Ovary (tissue), 3 donors: ENCODE results near the gene SCN4B.

ENCODE experiments used
- POLR2A ChIP-seq: fragments of 450-650 bp; IDR thresholded peaks from one replicate; pipeline ENCODE4 v1.6.1; 2017; ENCODE audit warnings: antibody characterized with exemption, mild to moderate bottlenecking, moderate library complexity
- TF ChIP-seq, protein P1 (sequence below), 3 donors: fragments of 450-650 bp in 2 of 3; fragments of 200-600 bp in 1 of 3; IDR thresholded peaks; one replicate each; pipeline versions ENCODE4 v1.5.1 to v1.8.0; 2016 to 2022; ENCODE audit warnings: antibody characterized with exemption in 3 of 3, mild to moderate bottlenecking in 1 of 3
- donor health status: DM: no; HTN: no; CAD: no.

GRCh38 chr11:118149493-118149892 is 3.1 kb downstream of the SCN4B start:
- TF ChIP-seq, protein P1, sequence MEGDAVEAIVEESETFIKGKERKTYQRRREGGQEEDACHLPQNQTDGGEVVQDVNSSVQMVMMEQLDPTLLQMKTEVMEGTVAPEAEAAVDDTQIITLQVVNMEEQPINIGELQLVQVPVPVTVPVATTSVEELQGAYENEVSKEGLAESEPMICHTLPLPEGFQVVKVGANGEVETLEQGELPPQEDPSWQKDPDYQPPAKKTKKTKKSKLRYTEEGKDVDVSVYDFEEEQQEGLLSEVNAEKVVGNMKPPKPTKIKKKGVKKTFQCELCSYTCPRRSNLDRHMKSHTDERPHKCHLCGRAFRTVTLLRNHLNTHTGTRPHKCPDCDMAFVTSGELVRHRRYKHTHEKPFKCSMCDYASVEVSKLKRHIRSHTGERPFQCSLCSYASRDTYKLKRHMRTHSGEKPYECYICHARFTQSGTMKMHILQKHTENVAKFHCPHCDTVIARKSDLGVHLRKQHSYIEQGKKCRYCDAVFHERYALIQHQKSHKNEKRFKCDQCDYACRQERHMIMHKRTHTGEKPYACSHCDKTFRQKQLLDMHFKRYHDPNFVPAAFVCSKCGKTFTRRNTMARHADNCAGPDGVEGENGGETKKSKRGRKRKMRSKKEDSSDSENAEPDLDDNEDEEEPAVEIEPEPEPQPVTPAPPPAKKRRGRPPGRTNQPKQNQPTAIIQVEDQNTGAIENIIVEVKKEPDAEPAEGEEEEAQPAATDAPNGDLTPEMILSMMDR (IDR thresholded peaks at IDR 0.05) = no peak
- no peak for TF ChIP-seq POLR2A
